Measurements from ENCODE around the gene DMD. TPM values are rescaled to one million over a fixed set of nuclear protein-coding genes. Genes with fewer than 3 reads are reported as not detected.

DMD gene
- total RNA-seq, 1 experiment from 2014 or later, result 25.3 TPM

DNA sequence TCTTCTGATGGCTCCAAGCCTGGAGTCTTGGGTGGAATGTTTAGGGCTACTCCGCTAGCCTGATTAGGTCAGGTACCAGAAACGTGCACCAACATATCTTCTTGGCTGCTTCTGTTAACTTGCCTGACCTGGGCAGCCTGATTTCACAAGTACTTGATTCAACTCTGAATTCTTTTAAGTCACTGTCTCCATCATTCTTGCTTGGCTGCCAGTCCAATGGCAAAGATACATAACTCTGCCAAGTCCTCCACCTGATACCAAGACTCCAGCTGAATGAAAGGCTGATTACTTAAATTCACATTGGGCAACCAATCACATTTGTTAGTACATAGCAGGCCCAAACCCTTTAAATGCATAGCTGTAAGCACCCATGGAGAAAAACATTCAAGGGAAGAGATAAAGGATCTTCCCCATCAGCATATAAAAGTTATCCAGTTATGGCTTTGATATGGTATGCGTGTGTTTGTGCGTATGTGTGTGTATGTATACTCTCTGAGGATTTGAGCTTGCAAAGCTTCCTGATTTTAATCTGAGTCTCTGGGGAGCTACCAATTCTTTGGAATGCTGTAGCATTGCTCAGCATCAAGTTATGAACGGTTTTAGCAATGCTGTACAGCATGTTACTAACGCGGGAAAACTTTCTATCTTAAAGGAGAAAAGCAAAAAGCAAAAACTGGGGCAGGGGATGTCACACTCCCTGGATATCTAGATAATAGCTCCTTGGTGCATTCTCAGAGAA, 917.2 kb downstream of the DMD start:
- no peak overlapping the region for H2AFZ ChIP-seq
- no peaks in the 10 kb centered on the region for H3F3A ChIP-seq (ENCODE audit: insufficient read depth, low read depth)
- BruUV-seq (replicated peaks), result no TSS peak
- TF ChIP-seq, protein P1, sequence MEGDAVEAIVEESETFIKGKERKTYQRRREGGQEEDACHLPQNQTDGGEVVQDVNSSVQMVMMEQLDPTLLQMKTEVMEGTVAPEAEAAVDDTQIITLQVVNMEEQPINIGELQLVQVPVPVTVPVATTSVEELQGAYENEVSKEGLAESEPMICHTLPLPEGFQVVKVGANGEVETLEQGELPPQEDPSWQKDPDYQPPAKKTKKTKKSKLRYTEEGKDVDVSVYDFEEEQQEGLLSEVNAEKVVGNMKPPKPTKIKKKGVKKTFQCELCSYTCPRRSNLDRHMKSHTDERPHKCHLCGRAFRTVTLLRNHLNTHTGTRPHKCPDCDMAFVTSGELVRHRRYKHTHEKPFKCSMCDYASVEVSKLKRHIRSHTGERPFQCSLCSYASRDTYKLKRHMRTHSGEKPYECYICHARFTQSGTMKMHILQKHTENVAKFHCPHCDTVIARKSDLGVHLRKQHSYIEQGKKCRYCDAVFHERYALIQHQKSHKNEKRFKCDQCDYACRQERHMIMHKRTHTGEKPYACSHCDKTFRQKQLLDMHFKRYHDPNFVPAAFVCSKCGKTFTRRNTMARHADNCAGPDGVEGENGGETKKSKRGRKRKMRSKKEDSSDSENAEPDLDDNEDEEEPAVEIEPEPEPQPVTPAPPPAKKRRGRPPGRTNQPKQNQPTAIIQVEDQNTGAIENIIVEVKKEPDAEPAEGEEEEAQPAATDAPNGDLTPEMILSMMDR (conservative IDR thresholded peaks at IDR 0.05), result no peak
- no peak for TF ChIP-seq EZH2 (IDR thresholded peaks at IDR 0.05; ENCODE audit: low read depth)
- no peaks in the 10 kb centered on the region for H3K36me3 ChIP-seq (ENCODE audit: low read depth)
- no peak overlapping the region for H3K4me3 ChIP-seq
- DNase-seq, result no peak
- H3K9me2 ChIP-seq (ENCODE audit: insufficient read depth), result no peaks in the 10 kb centered on the region
- no peaks in the 10 kb centered on the region for H3K4me1 ChIP-seq (replicated peaks; ENCODE audit: insufficient read depth)
- no peaks in the 10 kb centered on the region for H3K9me3 ChIP-seq (ENCODE audit: insufficient read depth, low read depth)
- H3K27me3 ChIP-seq (ENCODE audit: insufficient read depth, low read depth), result no peaks in the 10 kb centered on the region
- H3K27ac ChIP-seq, result no peak overlapping the region
- no peak overlapping the region for H3K4me2 ChIP-seq
- POLR2A ChIA-PET (ENCODE audit: unreplicated experiment), result no interaction called here
- CTCF ChIA-PET, result no interaction called here
- intact Hi-C loops (cut with micrococcal nuclease; ENCODE audit: unreplicated experiment), result no loop called here
- no peaks in the 10 kb centered on the region for H3K79me2 ChIP-seq (ENCODE audit: low read depth)
- H4K20me1 ChIP-seq (ENCODE audit: insufficient read depth), result no peaks in the 10 kb centered on the region

DNA sequence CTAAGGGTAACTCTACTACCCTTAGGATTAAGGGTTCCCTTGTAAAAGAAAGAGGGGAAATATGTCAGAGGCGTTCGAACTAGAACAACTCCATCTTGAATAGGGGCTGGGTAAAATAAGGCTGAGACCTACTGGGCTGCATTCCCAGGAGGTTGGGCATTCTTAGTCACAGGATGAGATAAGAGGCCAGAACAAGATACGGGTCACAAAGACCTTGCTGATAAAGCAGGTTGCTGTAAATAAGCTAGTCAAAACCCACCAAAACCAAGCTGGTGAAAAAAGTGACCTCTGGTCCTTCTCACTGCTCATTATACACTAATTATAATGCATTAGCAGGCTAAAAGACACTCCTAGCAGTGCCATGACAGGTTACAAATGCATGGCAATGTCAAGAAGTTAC, 922.0 kb downstream of the DMD start:
- Histone ChIP-seq H3K36me3 (ENCODE audit: low read depth) (no peaks in the 10 kb centered on the region), H3K27me3 (ENCODE audit: insufficient read depth, low read depth) (no peaks in the 10 kb centered on the region), H3K9me2 (ENCODE audit: insufficient read depth) (no peaks in the 10 kb centered on the region), H3K79me2 (ENCODE audit: low read depth) (no peaks in the 10 kb centered on the region), H3K9me3 (ENCODE audit: insufficient read depth, low read depth) (no peaks in the 10 kb centered on the region), H3K27ac (no peak overlapping the region), H3K4me1 (replicated peaks; ENCODE audit: insufficient read depth) (no peaks in the 10 kb centered on the region), H3K4me2 (no peak overlapping the region), H4K20me1 (ENCODE audit: insufficient read depth) (no peaks in the 10 kb centered on the region), H2AFZ (no peak overlapping the region), H3K4me3 (no peak overlapping the region), H3F3A (ENCODE audit: insufficient read depth, low read depth) (no peaks in the 10 kb centered on the region)
- TF ChIP-seq, protein P1 (conservative IDR thresholded peaks at IDR 0.05), result no peak
- no TSS peak for BruUV-seq (replicated peaks)
- CTCF ChIA-PET, result no interaction called here
- POLR2A ChIA-PET (ENCODE audit: unreplicated experiment), result no interaction called here
- no peak for DNase-seq
- intact Hi-C loops (cut with micrococcal nuclease; ENCODE audit: unreplicated experiment), result no loop called here

DNA sequence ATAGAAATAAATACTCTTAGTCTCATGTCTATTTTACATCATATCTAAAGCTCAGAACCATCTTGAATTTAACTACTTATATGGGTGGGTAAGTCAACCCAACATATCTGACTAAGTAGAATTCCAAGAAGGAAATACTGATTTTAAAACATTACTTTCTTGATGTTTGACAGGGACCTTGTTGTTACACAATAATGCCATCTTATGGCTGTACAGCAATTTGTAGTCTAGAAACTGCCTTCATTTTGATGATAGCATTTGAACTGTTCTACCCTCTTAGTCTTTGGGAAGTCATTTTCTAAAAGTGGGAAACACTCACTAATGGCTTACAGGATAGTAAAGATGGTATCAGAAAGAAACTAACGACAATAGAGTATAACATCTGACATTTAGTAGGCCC, 929.5 kb downstream of the DMD start:
- Histone ChIP-seq H3K36me3 (ENCODE audit: low read depth) (no peaks in the 10 kb centered on the region), H4K20me1 (ENCODE audit: insufficient read depth) (no peaks in the 10 kb centered on the region), H3K79me2 (ENCODE audit: low read depth) (no peaks in the 10 kb centered on the region), H2AFZ (no peak overlapping the region), H3K27me3 (ENCODE audit: insufficient read depth, low read depth) (no peaks in the 10 kb centered on the region), H3K9me3 (ENCODE audit: insufficient read depth, low read depth) (no peaks in the 10 kb centered on the region), H3K27ac (no peak overlapping the region), H3K4me2 (no peak overlapping the region), H3K4me3 (no peak overlapping the region), H3K4me1 (replicated peaks; ENCODE audit: insufficient read depth) (no peaks in the 10 kb centered on the region), H3K9me2 (ENCODE audit: insufficient read depth) (no peaks in the 10 kb centered on the region), H3F3A (ENCODE audit: insufficient read depth, low read depth) (no peaks in the 10 kb centered on the region)
- TF ChIP-seq EZH2 (IDR thresholded peaks at IDR 0.05; ENCODE audit: low read depth), result no peak
- TF ChIP-seq, protein P1 (conservative IDR thresholded peaks at IDR 0.05), result no peak
- no TSS peak for BruUV-seq (replicated peaks)
- intact Hi-C loops (cut with micrococcal nuclease; ENCODE audit: unreplicated experiment), result no loop called here
- POLR2A ChIA-PET (ENCODE audit: unreplicated experiment), result no interaction called here
- DNase-seq, result no peak
- CTCF ChIA-PET, result no interaction called here
